Measurements from ENCODE around the gene ANO10.

GRCh38 chr3:43473737-43474136 is 148.1 kb downstream of the ANO10 start:
- TF ChIP-seq, protein P1, sequence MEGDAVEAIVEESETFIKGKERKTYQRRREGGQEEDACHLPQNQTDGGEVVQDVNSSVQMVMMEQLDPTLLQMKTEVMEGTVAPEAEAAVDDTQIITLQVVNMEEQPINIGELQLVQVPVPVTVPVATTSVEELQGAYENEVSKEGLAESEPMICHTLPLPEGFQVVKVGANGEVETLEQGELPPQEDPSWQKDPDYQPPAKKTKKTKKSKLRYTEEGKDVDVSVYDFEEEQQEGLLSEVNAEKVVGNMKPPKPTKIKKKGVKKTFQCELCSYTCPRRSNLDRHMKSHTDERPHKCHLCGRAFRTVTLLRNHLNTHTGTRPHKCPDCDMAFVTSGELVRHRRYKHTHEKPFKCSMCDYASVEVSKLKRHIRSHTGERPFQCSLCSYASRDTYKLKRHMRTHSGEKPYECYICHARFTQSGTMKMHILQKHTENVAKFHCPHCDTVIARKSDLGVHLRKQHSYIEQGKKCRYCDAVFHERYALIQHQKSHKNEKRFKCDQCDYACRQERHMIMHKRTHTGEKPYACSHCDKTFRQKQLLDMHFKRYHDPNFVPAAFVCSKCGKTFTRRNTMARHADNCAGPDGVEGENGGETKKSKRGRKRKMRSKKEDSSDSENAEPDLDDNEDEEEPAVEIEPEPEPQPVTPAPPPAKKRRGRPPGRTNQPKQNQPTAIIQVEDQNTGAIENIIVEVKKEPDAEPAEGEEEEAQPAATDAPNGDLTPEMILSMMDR (conservative IDR thresholded peaks at IDR 0.05), result no peak
- TF ChIP-seq EZH2 (IDR thresholded peaks at IDR 0.05; ENCODE audit: low read depth), result no peak

Data from PC-9 (cell line).